ENCODE results near the gene CYBA. TPM values are rescaled to one million over a fixed set of nuclear protein-coding genes. Genes with fewer than 3 reads are reported as not detected.

CYBA gene
- total and polyA plus RNA-seq, 2 of the 13 experiments (the other 11 are each of a cell fraction or from before 2014, with no cell fraction given) = 196 to 250 TPM

DNA sequence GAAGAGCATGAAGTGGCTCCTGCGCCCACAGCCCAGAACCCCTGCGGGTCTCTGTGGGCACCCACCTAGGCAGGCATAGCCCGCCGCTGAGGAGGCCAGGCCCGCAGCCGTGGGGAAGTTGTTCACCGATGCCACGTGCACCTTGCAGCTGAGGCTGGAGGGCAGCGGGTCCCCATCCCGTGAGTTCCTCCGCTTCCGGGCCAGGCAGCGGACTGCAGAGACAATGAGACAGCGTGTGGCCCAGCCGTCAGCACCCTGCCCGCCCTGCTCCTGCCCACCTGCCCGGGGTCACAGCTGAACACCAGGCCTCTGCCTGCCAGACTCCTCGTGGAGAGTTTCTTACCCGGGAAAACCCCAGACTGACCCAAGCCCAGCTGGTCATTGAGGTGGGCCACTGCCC, 6.5 kb upstream of the CYBA start (continued):
- TF ChIP-seq, protein P1, sequence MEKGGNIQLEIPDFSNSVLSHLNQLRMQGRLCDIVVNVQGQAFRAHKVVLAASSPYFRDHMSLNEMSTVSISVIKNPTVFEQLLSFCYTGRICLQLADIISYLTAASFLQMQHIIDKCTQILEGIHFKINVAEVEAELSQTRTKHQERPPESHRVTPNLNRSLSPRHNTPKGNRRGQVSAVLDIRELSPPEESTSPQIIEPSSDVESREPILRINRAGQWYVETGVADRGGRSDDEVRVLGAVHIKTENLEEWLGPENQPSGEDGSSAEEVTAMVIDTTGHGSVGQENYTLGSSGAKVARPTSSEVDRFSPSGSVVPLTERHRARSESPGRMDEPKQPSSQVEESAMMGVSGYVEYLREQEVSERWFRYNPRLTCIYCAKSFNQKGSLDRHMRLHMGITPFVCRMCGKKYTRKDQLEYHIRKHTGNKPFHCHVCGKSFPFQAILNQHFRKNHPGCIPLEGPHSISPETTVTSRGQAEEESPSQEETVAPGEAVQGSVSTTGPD (CRISPR knock-in tag; IDR thresholded peaks at IDR 0.05) = no peak
- TF ChIP-seq, protein P2, sequence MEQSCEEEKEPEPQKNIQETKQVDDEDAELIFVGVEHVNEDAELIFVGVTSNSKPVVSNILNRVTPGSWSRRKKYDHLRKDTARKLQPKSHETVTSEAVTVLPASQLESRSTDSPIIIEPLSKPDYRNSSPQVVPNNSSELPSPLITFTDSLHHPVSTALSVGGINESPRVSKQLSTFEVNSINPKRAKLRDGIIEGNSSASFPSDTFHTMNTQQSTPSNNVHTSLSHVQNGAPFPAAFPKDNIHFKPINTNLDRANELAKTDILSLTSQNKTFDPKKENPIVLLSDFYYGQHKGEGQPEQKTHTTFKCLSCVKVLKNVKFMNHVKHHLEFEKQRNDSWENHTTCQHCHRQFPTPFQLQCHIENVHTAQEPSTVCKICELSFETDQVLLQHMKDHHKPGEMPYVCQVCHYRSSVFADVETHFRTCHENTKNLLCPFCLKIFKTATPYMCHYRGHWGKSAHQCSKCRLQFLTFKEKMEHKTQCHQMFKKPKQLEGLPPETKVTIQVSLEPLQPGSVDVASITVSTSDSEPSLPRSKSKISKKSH (CRISPR knock-in tag; IDR thresholded peaks at IDR 0.05; ENCODE audit: borderline replicate concordance) = peak; percentile 60; the same call in 1 of the 2 replicates
- TF ChIP-seq DNMT1 (CRISPR knock-in tag; IDR thresholded peaks at IDR 0.05) = 0 out of 2 replicates have a peak, but pooled peaks have one; percentile 79
- no peak for TF ChIP-seq ISL2 (CRISPR knock-in tag; IDR thresholded peaks at IDR 0.05)
- no peak for TF ChIP-seq PHF8 (CRISPR knock-in tag; IDR thresholded peaks at IDR 0.05)

DNA sequence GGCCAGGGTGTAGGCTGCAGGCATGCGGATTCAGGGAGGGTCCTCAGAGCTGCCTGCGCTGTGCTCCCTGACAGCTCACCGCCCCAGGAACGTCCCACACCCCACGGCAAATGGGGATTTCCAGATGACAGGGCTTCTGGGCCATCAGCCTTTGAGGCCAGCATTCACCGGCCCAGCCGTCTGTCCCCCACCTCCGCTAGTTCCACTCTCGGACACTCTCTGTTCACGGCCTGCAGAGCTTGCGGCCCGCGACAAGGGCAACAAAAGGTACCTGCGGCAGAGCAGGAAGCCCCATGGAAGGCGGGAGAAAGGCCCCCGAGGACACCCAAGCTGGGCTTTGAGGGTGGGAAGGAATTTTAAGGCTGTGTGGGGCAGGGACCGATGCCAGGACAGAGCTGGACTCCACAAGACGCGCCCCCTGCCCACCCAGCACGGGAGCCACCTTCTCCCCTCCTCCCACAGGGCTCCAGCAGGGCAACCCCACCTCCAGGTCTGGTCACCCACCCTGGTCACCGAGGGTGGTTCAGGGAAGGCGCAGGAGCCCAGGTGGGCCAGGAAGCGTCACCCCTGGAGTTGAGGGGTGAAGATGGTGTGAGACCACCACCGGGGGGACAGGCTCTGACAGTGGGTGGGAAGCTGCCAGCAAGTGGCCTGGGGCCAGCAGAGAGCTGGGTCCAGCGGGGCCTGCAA, 5.6 kb upstream of the CYBA start:
- Histone ChIP-seq H3K9ac (ENCODE audit: insufficient read depth, low read depth, low read length) (no peak overlapping the region), H3K27me3 (ENCODE audit: control insufficient read depth in 1 of 2, insufficient read depth in 2 of 2, low read length in 2 of 2) (no peaks in the 10 kb centered on the region), H3K9me3 (ENCODE audit: low read length) (no peaks in the 10 kb centered on the region), H3K4me2 (ENCODE audit: low read depth, low read length) (no peak overlapping the region), H2AFZ (ENCODE audit: low read length) (no peak overlapping the region), H3K4me1 (ENCODE audit: insufficient read depth, low read length) (peaks cover 39% of the 10 kb centered on the region), H3K79me2 (ENCODE audit: insufficient read depth, low read length) (peaks cover 46% of the 10 kb centered on the region), H3K27ac (ENCODE audit: extremely low read length, insufficient read depth, low read length) (no peak overlapping the region), H3K36me3 (replicated peaks in 1 of 2; ENCODE audit: control insufficient read depth in 1 of 2, insufficient read depth in 2 of 2, low read length in 2 of 2) (peaks cover 13 to 56% of the 10 kb centered on the region in 2 experiments), H3K4me3 (replicated peaks in 1 of 3; ENCODE audit: insufficient read depth in 1 of 3, low read depth in 2 of 3, low read length in 3 of 3) (no peak overlapping the region), H4K20me1 (ENCODE audit: insufficient read depth, low read length) (peaks cover 33% of the 10 kb centered on the region)
- ChIA-PET CTCF (ENCODE audit: low intra/inter-chr PET ratio, low total read pairs) (no interaction called here), POLR2A (no interaction called here)
- no peak for ATAC-seq
- in situ Hi-C loops (cut with HindIII; ENCODE audit: extremely low pct_ligation_motif_present, low pct_unique_long_range_greater_than_20kb) (no loop called here), intact Hi-C loops (cut with micrococcal nuclease; ENCODE audit: unreplicated experiment) (no loop called here)
- FAIRE-seq = no peak
- WGBS (ENCODE audit: low lambda C conversion rate) = 88% methylated on average over 23 of the region's 25 CpGs
- no TSS peak for BruUV-seq (replicated peaks)
- DNase-seq (ENCODE audit: low spot score) = no peak
- TF ChIP-seq PHF8 (CRISPR knock-in tag; IDR thresholded peaks at IDR 0.05) = 0 out of 2 replicates have a peak, but pooled peaks have one; percentile 27
- no peak for TF ChIP-seq ZNF446 (CRISPR knock-in tag; IDR thresholded peaks at IDR 0.05)
- 0 out of 2 replicates have a peak, but pooled peaks have one; percentile 14 for TF ChIP-seq POLR2G (IDR thresholded peaks at IDR 0.05; ENCODE audit: low read depth, low read length)
- TF ChIP-seq, protein P3, sequence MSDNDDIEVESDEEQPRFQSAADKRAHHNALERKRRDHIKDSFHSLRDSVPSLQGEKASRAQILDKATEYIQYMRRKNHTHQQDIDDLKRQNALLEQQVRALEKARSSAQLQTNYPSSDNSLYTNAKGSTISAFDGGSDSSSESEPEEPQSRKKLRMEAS (IDR thresholded peaks at IDR 0.05) = no peak
- TF ChIP-seq THYN1 (CRISPR knock-in tag; IDR thresholded peaks at IDR 0.05; ENCODE audit: borderline replicate concordance, low read depth) = no peak
- 0 out of 2 replicates have a peak, but pooled peaks have one; percentile 51 for TF ChIP-seq ZNF33B (CRISPR knock-in tag; IDR thresholded peaks at IDR 0.05)
- TF ChIP-seq, protein P4, sequence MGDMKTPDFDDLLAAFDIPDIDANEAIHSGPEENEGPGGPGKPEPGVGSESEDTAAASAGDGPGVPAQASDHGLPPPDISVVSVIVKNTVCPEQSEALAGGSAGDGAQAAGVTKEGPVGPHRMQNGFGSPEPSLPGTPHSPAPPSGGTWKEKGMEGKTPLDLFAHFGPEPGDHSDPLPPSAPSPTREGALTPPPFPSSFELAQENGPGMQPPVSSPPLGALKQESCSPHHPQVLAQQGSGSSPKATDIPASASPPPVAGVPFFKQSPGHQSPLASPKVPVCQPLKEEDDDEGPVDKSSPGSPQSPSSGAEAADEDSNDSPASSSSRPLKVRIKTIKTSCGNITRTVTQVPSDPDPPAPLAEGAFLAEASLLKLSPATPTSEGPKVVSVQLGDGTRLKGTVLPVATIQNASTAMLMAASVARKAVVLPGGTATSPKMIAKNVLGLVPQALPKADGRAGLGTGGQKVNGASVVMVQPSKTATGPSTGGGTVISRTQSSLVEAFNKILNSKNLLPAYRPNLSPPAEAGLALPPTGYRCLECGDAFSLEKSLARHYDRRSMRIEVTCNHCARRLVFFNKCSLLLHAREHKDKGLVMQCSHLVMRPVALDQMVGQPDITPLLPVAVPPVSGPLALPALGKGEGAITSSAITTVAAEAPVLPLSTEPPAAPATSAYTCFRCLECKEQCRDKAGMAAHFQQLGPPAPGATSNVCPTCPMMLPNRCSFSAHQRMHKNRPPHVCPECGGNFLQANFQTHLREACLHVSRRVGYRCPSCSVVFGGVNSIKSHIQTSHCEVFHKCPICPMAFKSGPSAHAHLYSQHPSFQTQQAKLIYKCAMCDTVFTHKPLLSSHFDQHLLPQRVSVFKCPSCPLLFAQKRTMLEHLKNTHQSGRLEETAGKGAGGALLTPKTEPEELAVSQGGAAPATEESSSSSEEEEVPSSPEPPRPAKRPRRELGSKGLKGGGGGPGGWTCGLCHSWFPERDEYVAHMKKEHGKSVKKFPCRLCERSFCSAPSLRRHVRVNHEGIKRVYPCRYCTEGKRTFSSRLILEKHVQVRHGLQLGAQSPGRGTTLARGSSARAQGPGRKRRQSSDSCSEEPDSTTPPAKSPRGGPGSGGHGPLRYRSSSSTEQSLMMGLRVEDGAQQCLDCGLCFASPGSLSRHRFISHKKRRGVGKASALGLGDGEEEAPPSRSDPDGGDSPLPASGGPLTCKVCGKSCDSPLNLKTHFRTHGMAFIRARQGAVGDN (CRISPR knock-in tag; IDR thresholded peaks at IDR 0.05) = peak; percentile 5; the same call in 1 of the 2 replicates
- TF ChIP-seq SRY (CRISPR knock-in tag; IDR thresholded peaks at IDR 0.05) = no peak
- no peak for TF ChIP-seq ZNF772 (CRISPR knock-in tag; IDR thresholded peaks at IDR 0.05)
- no peak for TF ChIP-seq KDM5B (CRISPR knock-in tag; IDR thresholded peaks at IDR 0.05; ENCODE audit: borderline replicate concordance)
- TF ChIP-seq ZNF883 (CRISPR knock-in tag; IDR thresholded peaks at IDR 0.05; ENCODE audit: not compliant biosample characterization) = peak; percentile 44
